H9 (cell line): Measurements from ENCODE around the gene TMEM45B. TPM values are rescaled to one million over a fixed set of nuclear protein-coding genes. Genes with fewer than 3 reads are reported as not detected.

Experiments used
- DNase-seq: peaks from one replicate; pipeline ENCODE4 v3.0.0-alpha.2; 2017
- H2AFZ ChIP-seq: one replicate; pipeline ENCODE4 v1.6.1; 2013; ENCODE audit warnings: mild to moderate bottlenecking, low read length, control low read depth, moderate library complexity
- H2AK5ac ChIP-seq: 2 replicates; pipeline ENCODE4 v1.6.1; 2013; ENCODE audit warnings: low read length, control low read depth, mixed read lengths; ENCODE audit not compliant: insufficient read length
- H2BK120ac ChIP-seq: one replicate; pipeline ENCODE4 v1.6.1; 2013; ENCODE audit warnings: low read depth, mild to moderate bottlenecking, low read length, control low read depth, inconsistent platforms; ENCODE audit not compliant: poor library complexity, severe bottlenecking
- H2BK12ac ChIP-seq: 2 replicates; pipeline ENCODE4 v1.6.1; 2013; ENCODE audit warnings: low read length, control low read depth, mixed read lengths, low read depth; ENCODE audit not compliant: insufficient read length
- H2BK15ac ChIP-seq: 2 replicates; pipeline ENCODE4 v1.6.1; 2013; ENCODE audit warnings: low read depth, low read length, control low read depth
- H2BK20ac ChIP-seq: one replicate; pipeline ENCODE4 v1.6.1; 2013; ENCODE audit warnings: low read depth, mild to moderate bottlenecking, low read length, control low read depth, inconsistent platforms; ENCODE audit not compliant: poor library complexity, severe bottlenecking
- H2BK5ac ChIP-seq: 2 replicates; pipeline ENCODE4 v1.6.1; 2013; ENCODE audit warnings: low read length, control low read depth, mixed read lengths; ENCODE audit not compliant: insufficient read length
- H3K14ac ChIP-seq: 2 replicates; pipeline ENCODE4 v1.6.1; 2013; ENCODE audit warnings: low read length, control low read depth; ENCODE audit not compliant: insufficient read depth
- H3K18ac ChIP-seq: 2 replicates; pipeline ENCODE4 v1.6.1; 2013; ENCODE audit warnings: low read depth, mild to moderate bottlenecking, mixed read lengths, low read length, control low read depth; ENCODE audit not compliant: insufficient read length
- H3K23ac ChIP-seq: 2 replicates; pipeline ENCODE4 v1.6.1; 2013; ENCODE audit warnings: low read length, control low read depth, mixed read lengths, low read depth; ENCODE audit not compliant: insufficient read length
- H3K23me2 ChIP-seq: 2 replicates; pipeline ENCODE4 v1.6.1; 2013; ENCODE audit warnings: low read depth, mild to moderate bottlenecking, mixed read lengths, low read length, control low read depth; ENCODE audit not compliant: insufficient read length, poor library complexity, severe bottlenecking
- H3K27ac ChIP-seq: 2 replicates; pipeline ENCODE4 v1.5.1; 2013; ENCODE audit warnings: low read length, control low read depth, mixed read lengths, low read depth; ENCODE audit not compliant: insufficient read length
- H3K27me3 ChIP-seq: 2 replicates; pipeline ENCODE4 v1.6.1; 2013; ENCODE audit warnings: low read length, control low read depth, inconsistent platforms; ENCODE audit not compliant: insufficient read depth
- H3K4ac ChIP-seq: 2 replicates; pipeline ENCODE4 v1.6.1; 2013; ENCODE audit warnings: low read depth, mild to moderate bottlenecking, control low read depth, inconsistent platforms, low read length, moderate library complexity
- H3K4me1 ChIP-seq: 2 replicates; pipeline ENCODE4 v1.6.1; 2013; ENCODE audit warnings: low read length, control low read depth, inconsistent platforms; ENCODE audit not compliant: insufficient read depth
- H3K4me2 ChIP-seq: 2 replicates; pipeline ENCODE4 v1.6.1; 2013; ENCODE audit warnings: low read length, control low read depth, mixed read lengths; ENCODE audit not compliant: insufficient read length, insufficient read depth
- H3K56ac ChIP-seq: 2 replicates; pipeline ENCODE4 v1.6.1; 2013; ENCODE audit warnings: low read depth, mild to moderate bottlenecking, mixed read lengths, low read length, control low read depth; ENCODE audit not compliant: insufficient read length
- H3K79me1 ChIP-seq: 2 replicates; pipeline ENCODE4 v1.6.1; 2013; ENCODE audit warnings: low read depth, mild to moderate bottlenecking, moderate library complexity, low read length, control low read depth, inconsistent platforms; ENCODE audit not compliant: insufficient read depth, poor library complexity, severe bottlenecking
- H3K79me2 ChIP-seq: 2 replicates; pipeline ENCODE4 v1.6.1; 2013; ENCODE audit warnings: low read length, control low read depth, inconsistent platforms; ENCODE audit not compliant: insufficient read depth
- H3K9ac ChIP-seq: 2 replicates; pipeline ENCODE4 v1.6.1; 2013; ENCODE audit warnings: low read length, control low read depth, mixed read lengths; ENCODE audit not compliant: insufficient read length; ENCODE audit errors: extremely low read depth
- H3K9me3 ChIP-seq: one replicate; pipeline ENCODE4 v1.6.1; 2013; ENCODE audit warnings: low read depth, low read length, inconsistent platforms; ENCODE audit not compliant: control insufficient read depth
- H3T11ph ChIP-seq: one replicate; pipeline ENCODE4 v1.6.1; 2013; ENCODE audit warnings: mild to moderate bottlenecking, low read length, control low read depth, inconsistent platforms
- H4K20me1 ChIP-seq: one replicate; pipeline ENCODE4 v1.6.1; 2013; ENCODE audit not compliant: control insufficient read depth, insufficient read length, insufficient read depth
- H4K5ac ChIP-seq: 2 replicates; pipeline ENCODE4 v1.6.1; 2013; ENCODE audit warnings: low read depth, mild to moderate bottlenecking, mixed read lengths, low read length, control low read depth; ENCODE audit not compliant: insufficient read length
- H4K8ac ChIP-seq: replicated peaks from 2 replicates; pipeline ENCODE4 v1.6.1; 2013; ENCODE audit warnings: low read length, control low read depth, mixed read lengths, low read depth; ENCODE audit not compliant: insufficient read length
- H4K91ac ChIP-seq: 2 replicates; pipeline ENCODE4 v1.6.1; 2013; ENCODE audit warnings: low read depth, mild to moderate bottlenecking, moderate library complexity, mixed read lengths, low read length, control low read depth; ENCODE audit not compliant: insufficient read length
- H3K27ac Mint-ChIP-seq, 3 experiments: 2 replicates in 2 of 3; 3 replicates in 1 of 3; pipeline ENCODE4 v1.8.0; 2020 to 2021; ENCODE audit warnings: mixed read lengths in 3 of 3, mild to moderate bottlenecking in 1 of 3, moderate library complexity in 1 of 3
- H3K27me3 Mint-ChIP-seq: 2 replicates; pipeline ENCODE4 v1.8.0; 2021; ENCODE audit warnings: low read depth, mild to moderate bottlenecking, moderate library complexity, mixed read lengths
- H3K36me3 Mint-ChIP-seq, 3 experiments: 2 replicates in 2 of 3; 3 replicates in 1 of 3; pipeline ENCODE4 v1.8.0; 2020 to 2021; ENCODE audit warnings: low read depth in 3 of 3, mixed read lengths in 3 of 3; ENCODE audit not compliant: insufficient read depth in 1 of 3
- H3K4me1 Mint-ChIP-seq, 2 experiments: 2 replicates each; pipeline ENCODE4 v1.8.0; 2020; ENCODE audit warnings: mixed read lengths in 2 of 2
- H3K4me3 Mint-ChIP-seq, 2 experiments: 2 replicates in 1 of 2; 3 replicates in 1 of 2; pipeline ENCODE4 v1.8.0; 2020 to 2021; ENCODE audit warnings: mild to moderate bottlenecking in 2 of 2, mixed read lengths in 2 of 2, moderate library complexity in 1 of 2
- H3K9me3 Mint-ChIP-seq, 2 experiments: 2 replicates in 1 of 2; 3 replicates in 1 of 2; pipeline ENCODE4 v1.8.0; 2020; ENCODE audit warnings: mild to moderate bottlenecking in 2 of 2, mixed read lengths in 2 of 2, moderate library complexity in 1 of 2
- WGBS: extraction: QIAGEN DNeasy Blood & Tissue Kit; methylation state at CpG from one replicate; pipeline ENCODE4 v1.1.7; 2013; ENCODE audit warnings: missing lambda C conversion rate, low lambda C conversion rate, mixed read lengths; ENCODE audit not compliant: insufficient read length; ENCODE audit errors: extremely low coverage; 5-methylcytosine and 5-hydroxymethylcytosine counted together
- total RNA-seq: library from RNA; stranded (reverse); gene quantifications from 2 replicates; pipeline ENCODE4 v1.2.1, GENCODE V29; 2021
- TF ChIP-seq, protein P1 (sequence below): fragments of 200-600 bp; sonication (generic); conservative IDR thresholded peaks from 3 replicates; pipeline ENCODE4 v1.8.0; 2021; ENCODE audit warnings: antibody characterized with exemption, mild to moderate bottlenecking

The TMEM45B gene
- total RNA-seq, 1 experiment from 2014 or later, result 0.70 TPM

DNA sequence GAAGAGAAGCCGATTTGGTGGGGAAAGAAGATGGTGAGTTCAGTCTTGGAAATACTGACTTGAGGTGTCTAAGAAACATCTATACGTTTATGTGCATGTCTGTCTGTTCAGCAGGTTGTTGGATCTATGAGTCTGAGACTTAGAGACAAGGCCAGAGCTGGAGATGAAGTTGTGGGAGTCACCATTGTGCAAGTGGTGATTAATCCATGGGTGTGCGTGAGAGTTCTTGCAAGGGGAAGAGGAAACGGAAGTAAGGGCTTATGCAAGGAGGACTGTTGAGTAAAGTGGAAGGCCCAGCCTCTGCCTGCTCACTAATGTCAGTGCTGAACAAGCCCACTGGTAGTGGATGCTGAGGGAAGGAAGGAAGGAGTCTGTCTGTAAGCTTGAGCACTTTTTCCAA lies 9.7 kb downstream of the TMEM45B start:
- Histone ChIP-seq H2BK120ac (no peak overlapping the region), H2AK5ac (no peak overlapping the region), H3K56ac (no peak overlapping the region), H3K23me2 (no peaks in the 10 kb centered on the region), H4K5ac (no peak overlapping the region), H3K18ac (no peak overlapping the region), H2BK12ac (no peak overlapping the region), H3K4ac (no peak overlapping the region), H3K27me3 (no peaks in the 10 kb centered on the region), H4K20me1 (no peaks in the 10 kb centered on the region), H4K91ac (no peak overlapping the region), H3K14ac (no peak overlapping the region), H2BK5ac (no peak overlapping the region), H3T11ph (no peak overlapping the region), H2AFZ (no peak overlapping the region), H3K27ac (no peak overlapping the region), H3K79me1 (no peaks in the 10 kb centered on the region), H2BK15ac (no peak overlapping the region), H3K4me1 (no peaks in the 10 kb centered on the region), H2BK20ac (no peak overlapping the region), H3K9me3 (no peaks in the 10 kb centered on the region), H3K23ac (no peak overlapping the region), H3K4me2 (no peak overlapping the region), H3K79me2 (no peaks in the 10 kb centered on the region), H3K9ac (no peak overlapping the region), H4K8ac (no peak overlapping the region)
- H3K4me3 Mint-ChIP-seq, result no peak overlapping the region
- no peak for DNase-seq
- TF ChIP-seq, protein P1, sequence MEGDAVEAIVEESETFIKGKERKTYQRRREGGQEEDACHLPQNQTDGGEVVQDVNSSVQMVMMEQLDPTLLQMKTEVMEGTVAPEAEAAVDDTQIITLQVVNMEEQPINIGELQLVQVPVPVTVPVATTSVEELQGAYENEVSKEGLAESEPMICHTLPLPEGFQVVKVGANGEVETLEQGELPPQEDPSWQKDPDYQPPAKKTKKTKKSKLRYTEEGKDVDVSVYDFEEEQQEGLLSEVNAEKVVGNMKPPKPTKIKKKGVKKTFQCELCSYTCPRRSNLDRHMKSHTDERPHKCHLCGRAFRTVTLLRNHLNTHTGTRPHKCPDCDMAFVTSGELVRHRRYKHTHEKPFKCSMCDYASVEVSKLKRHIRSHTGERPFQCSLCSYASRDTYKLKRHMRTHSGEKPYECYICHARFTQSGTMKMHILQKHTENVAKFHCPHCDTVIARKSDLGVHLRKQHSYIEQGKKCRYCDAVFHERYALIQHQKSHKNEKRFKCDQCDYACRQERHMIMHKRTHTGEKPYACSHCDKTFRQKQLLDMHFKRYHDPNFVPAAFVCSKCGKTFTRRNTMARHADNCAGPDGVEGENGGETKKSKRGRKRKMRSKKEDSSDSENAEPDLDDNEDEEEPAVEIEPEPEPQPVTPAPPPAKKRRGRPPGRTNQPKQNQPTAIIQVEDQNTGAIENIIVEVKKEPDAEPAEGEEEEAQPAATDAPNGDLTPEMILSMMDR, result no peak
- H3K36me3 Mint-ChIP-seq, result no peaks in the 10 kb centered on the region; a peak in 1 of 7 replicates
- WGBS, result no CpG with 5 or more reads among the region's 4 CpGs
- H3K9me3 Mint-ChIP-seq, result peaks cover 0 to 5% of the 10 kb centered on the region in 2 experiments; a peak in 2 of 5 replicates
- H3K27ac Mint-ChIP-seq, result no peak overlapping the region
- H3K27me3 Mint-ChIP-seq, result peaks cover 4% of the 10 kb centered on the region
- no peaks in the 10 kb centered on the region for H3K4me1 Mint-ChIP-seq
